Neural progenitor cell (in vitro differentiated cells): ENCODE results near the gene RNASEH2C. TPM values are rescaled to one million over a fixed set of nuclear protein-coding genes. Genes with fewer than 3 reads are reported as not detected.

ENCODE experiments used
- DNase-seq: peaks from one replicate; pipeline ENCODE4 v3.0.0-alpha.2; 2016; ENCODE audit warnings: low spot score
- H2AFZ ChIP-seq: fragments of 200-600 bp; sonication (generic); replicated peaks from 2 replicates; pipeline ENCODE4 v1.6.1; 2016; ENCODE audit warnings: antibody characterized with exemption
- H3F3A ChIP-seq: fragments of 200-600 bp; sonication (generic); 2 replicates; pipeline ENCODE4 v1.6.1; 2016; ENCODE audit warnings: antibody characterized with exemption, low read depth
- H3K27ac ChIP-seq: fragments of 200-600 bp; sonication (generic); 2 replicates; pipeline ENCODE4 v1.5.1; 2016; ENCODE audit warnings: mild to moderate bottlenecking
- H3K27me3 ChIP-seq: fragments of 200-600 bp; sonication (generic); 2 replicates; pipeline ENCODE4 v1.6.1; 2016; ENCODE audit warnings: mild to moderate bottlenecking, moderate library complexity
- H3K36me3 ChIP-seq: fragments of 200-600 bp; sonication (generic); 2 replicates; pipeline ENCODE4 v1.5.1; 2016
- H3K4me1 ChIP-seq: fragments of 200-600 bp; sonication (generic); 2 replicates; pipeline ENCODE4 v1.6.1; 2016; ENCODE audit warnings: mixed run types
- H3K4me2 ChIP-seq: fragments of 200-600 bp; sonication (generic); 2 replicates; pipeline ENCODE4 v1.6.1; 2016
- H3K4me3 ChIP-seq: fragments of 200-600 bp; sonication (generic); 2 replicates; pipeline ENCODE4 v1.5.1; 2016
- H3K79me2 ChIP-seq: fragments of 200-600 bp; sonication (generic); 2 replicates; pipeline ENCODE4 v1.6.1; 2016; ENCODE audit warnings: low read depth
- H3K9ac ChIP-seq: fragments of 200-600 bp; sonication (generic); 2 replicates; pipeline ENCODE4 v1.6.1; 2016
- H3K9me3 ChIP-seq: fragments of 200-600 bp; sonication (generic); 2 replicates; pipeline ENCODE4 v1.5.1; 2016; ENCODE audit warnings: low read depth
- H4K20me1 ChIP-seq: fragments of 200-600 bp; sonication (generic); 2 replicates; pipeline ENCODE4 v1.6.1; 2016; ENCODE audit warnings: low read depth
- H3K27ac Mint-ChIP-seq: 3 replicates; pipeline ENCODE4 v1.8.0; 2021; ENCODE audit warnings: mixed read lengths
- H3K27me3 Mint-ChIP-seq: 2 replicates; pipeline ENCODE4 v1.8.0; 2022; ENCODE audit warnings: low read depth, mild to moderate bottlenecking, inconsistent platforms, moderate library complexity, mixed read lengths; ENCODE audit not compliant: insufficient read depth
- H3K36me3 Mint-ChIP-seq: 3 replicates; pipeline ENCODE4 v1.8.0; 2021; ENCODE audit warnings: mixed read lengths
- H3K4me1 Mint-ChIP-seq: 3 replicates; pipeline ENCODE4 v1.8.0; 2021; ENCODE audit warnings: mixed read lengths
- H3K4me3 Mint-ChIP-seq: 3 replicates; pipeline ENCODE4 v1.8.0; 2021; ENCODE audit warnings: mild to moderate bottlenecking, moderate library complexity, mixed read lengths
- H3K9me3 Mint-ChIP-seq: 3 replicates; pipeline ENCODE4 v1.8.0; 2020; ENCODE audit warnings: mixed read lengths
- EZH2 ChIP-seq: fragments of 200-600 bp; sonication (generic); IDR thresholded peaks from 2 replicates; pipeline ENCODE4 v1.6.1; 2017; ENCODE audit warnings: antibody characterized with exemption, mild to moderate bottlenecking, moderate library complexity
- EZH2phosphoT487 ChIP-seq: fragments of 200-600 bp; sonication (generic); IDR thresholded peaks from 2 replicates; pipeline ENCODE4 v1.6.1; 2017; ENCODE audit warnings: antibody characterized with exemption
- total RNA-seq: library from RNA; depleted of rRNA; stranded (reverse); fragments of >200 nt; gene quantifications from 2 replicates; pipeline ENCODE4 v1.2.3, GENCODE V29; 2015; ENCODE audit warnings: low replicate concordance
- TF ChIP-seq, protein P1 (sequence below): fragments of 200-600 bp; sonication (generic); IDR thresholded peaks from 2 replicates; pipeline ENCODE4 v1.5.1; 2017; ENCODE audit warnings: antibody characterized with exemption, mild to moderate bottlenecking

RNASEH2C gene
- total RNA-seq, 1 donor from 2014 or later: 23.4 TPM

DNA sequence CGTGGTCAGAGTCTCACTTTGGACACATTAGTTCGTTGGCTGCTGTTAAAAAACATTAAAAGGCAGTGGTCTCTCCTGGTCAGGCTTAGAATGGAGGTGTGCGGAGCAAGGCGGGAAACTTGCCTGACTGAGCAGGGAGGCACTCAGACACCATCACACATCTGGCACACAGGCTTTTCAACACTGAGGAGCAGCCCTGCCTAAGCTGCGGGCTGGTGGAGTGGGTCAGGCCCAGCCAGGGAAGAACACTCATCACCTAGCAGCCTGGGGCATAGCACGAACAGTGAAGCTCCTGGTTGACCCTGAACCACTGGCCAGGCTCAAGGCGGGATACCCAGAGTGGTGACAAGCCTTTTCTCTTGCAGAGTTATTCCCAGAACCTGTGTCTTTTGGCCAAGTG, 4.3 kb downstream of the RNASEH2C start:
- peaks cover 34% of the 10 kb centered on the region for H3K4me1 Mint-ChIP-seq
- Histone ChIP-seq H3K4me2 (no peak overlapping the region), H3K36me3 (peaks cover 2% of the 10 kb centered on the region), H3K27ac (no peak overlapping the region), H3F3A (peaks cover 14% of the 10 kb centered on the region), H3K79me2 (peaks cover 31% of the 10 kb centered on the region), H3K27me3 (no peaks in the 10 kb centered on the region), H3K9ac (no peak overlapping the region), H4K20me1 (peaks cover 26% of the 10 kb centered on the region), H3K4me1 (peaks cover 12% of the 10 kb centered on the region), H2AFZ (no peak overlapping the region), H3K4me3 (no peak overlapping the region), H3K9me3 (no peaks in the 10 kb centered on the region)
- H3K36me3 Mint-ChIP-seq: peaks cover 33% of the 10 kb centered on the region
- no peak overlapping the region for H3K4me3 Mint-ChIP-seq
- H3K9me3 Mint-ChIP-seq: no peaks in the 10 kb centered on the region
- no peak overlapping the region for H3K27ac Mint-ChIP-seq
- peaks cover 10% of the 10 kb centered on the region for H3K27me3 Mint-ChIP-seq
- no peak for TF ChIP-seq EZH2phosphoT487
- DNase-seq: no peak

DNA sequence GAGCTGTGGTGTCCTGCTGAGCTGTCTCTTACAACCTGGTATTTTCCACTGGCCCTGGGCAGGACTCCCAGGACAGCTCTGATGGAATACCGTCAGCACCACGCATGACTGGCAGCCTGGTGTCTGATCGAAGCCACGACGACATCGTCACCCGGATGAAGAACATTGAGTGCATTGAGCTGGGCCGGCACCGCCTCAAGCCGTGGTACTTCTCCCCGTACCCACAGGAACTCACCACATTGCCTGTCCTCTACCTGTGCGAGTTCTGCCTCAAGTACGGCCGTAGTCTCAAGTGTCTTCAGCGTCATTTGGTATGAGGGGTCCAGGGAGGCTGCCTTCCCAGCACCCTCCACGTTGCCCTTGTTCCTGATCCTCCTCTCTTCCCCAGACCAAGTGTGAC, 6.2 kb downstream of the RNASEH2C start:
- no peaks in the 10 kb centered on the region for H3K27me3 ChIP-seq
- Mint-ChIP-seq H3K9me3 (no peaks in the 10 kb centered on the region), H3K36me3 (peaks cover 33% of the 10 kb centered on the region), H3K27ac (no peak overlapping the region), H3K4me3 (peak overlapping the region; percentile 63), H3K27me3 (peaks cover 10% of the 10 kb centered on the region), H3K4me1 (peaks cover 29% of the 10 kb centered on the region)
- H3K4me1 ChIP-seq: peaks cover 9% of the 10 kb centered on the region
- no peak overlapping the region for H3K4me2 ChIP-seq
- TF ChIP-seq EZH2phosphoT487 (no peak), EZH2 (no peak)
- TF ChIP-seq, protein P1, sequence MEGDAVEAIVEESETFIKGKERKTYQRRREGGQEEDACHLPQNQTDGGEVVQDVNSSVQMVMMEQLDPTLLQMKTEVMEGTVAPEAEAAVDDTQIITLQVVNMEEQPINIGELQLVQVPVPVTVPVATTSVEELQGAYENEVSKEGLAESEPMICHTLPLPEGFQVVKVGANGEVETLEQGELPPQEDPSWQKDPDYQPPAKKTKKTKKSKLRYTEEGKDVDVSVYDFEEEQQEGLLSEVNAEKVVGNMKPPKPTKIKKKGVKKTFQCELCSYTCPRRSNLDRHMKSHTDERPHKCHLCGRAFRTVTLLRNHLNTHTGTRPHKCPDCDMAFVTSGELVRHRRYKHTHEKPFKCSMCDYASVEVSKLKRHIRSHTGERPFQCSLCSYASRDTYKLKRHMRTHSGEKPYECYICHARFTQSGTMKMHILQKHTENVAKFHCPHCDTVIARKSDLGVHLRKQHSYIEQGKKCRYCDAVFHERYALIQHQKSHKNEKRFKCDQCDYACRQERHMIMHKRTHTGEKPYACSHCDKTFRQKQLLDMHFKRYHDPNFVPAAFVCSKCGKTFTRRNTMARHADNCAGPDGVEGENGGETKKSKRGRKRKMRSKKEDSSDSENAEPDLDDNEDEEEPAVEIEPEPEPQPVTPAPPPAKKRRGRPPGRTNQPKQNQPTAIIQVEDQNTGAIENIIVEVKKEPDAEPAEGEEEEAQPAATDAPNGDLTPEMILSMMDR: no peak
- peaks cover 2% of the 10 kb centered on the region for H3K36me3 ChIP-seq
- peaks cover 18% of the 10 kb centered on the region for H4K20me1 ChIP-seq
- DNase-seq: no peak
- H3F3A ChIP-seq: peaks cover 14% of the 10 kb centered on the region
- H3K4me3 ChIP-seq: no peak overlapping the region
- peaks cover 22% of the 10 kb centered on the region for H3K79me2 ChIP-seq
- H3K9ac ChIP-seq: no peak overlapping the region
- no peaks in the 10 kb centered on the region for H3K9me3 ChIP-seq
- no peak overlapping the region for H2AFZ ChIP-seq
- no peak overlapping the region for H3K27ac ChIP-seq

DNA sequence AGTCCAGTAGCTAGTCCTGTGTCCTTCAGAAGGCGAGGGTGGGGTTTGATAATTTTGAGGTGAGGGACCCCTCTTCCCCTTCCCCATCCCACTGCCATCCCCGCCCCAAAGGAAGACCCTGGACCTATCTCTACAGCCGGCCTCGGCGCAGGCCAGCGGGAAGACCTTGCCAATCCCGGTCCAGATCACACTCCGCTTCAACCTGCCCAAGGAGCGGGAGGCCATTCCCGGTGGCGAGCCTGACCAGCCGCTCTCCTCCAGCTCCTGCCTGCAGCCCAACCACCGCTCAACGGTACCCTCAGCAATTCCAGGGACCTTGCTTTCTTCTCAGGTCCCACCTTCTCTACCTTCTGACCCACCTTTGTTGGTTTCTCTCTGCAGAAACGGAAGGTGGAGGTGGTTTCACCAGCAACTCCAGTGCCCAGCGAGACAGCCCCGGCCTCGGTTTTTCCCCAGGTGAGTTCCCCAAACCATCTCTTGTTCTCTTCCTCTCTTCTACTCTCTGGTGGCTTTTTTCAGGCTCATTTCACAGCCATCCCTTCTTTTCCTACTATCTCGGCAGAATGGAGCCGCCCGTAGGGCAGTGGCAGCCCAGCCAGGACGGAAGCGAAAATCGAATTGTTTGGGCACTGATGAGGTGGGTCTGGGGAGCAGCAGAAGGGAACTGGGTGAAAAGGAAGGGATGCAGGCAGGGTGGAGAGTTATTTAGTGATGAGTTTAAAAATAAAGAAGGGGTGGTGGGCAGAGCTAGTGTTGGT, 7.2 kb downstream of the RNASEH2C start:
- Histone ChIP-seq H4K20me1 (peaks cover 8% of the 10 kb centered on the region), H3K27me3 (no peaks in the 10 kb centered on the region), H2AFZ (no peak overlapping the region), H3K4me3 (peak overlapping the region; percentile 63), H3K4me2 (peak overlapping the region; percentile 80), H3K36me3 (peaks cover 2% of the 10 kb centered on the region), H3K27ac (no peak overlapping the region), H3K4me1 (peaks cover 4% of the 10 kb centered on the region), H3F3A (peaks cover 14% of the 10 kb centered on the region), H3K79me2 (peaks cover 12% of the 10 kb centered on the region), H3K9me3 (no peaks in the 10 kb centered on the region), H3K9ac (no peak overlapping the region)
- Mint-ChIP-seq H3K9me3 (no peaks in the 10 kb centered on the region), H3K36me3 (peaks cover 29% of the 10 kb centered on the region), H3K4me3 (peak overlapping the region; percentile 96), H3K27ac (no peak overlapping the region), H3K27me3 (peaks cover 11% of the 10 kb centered on the region), H3K4me1 (peaks cover 18% of the 10 kb centered on the region)
- TF ChIP-seq EZH2phosphoT487: no peak
- TF ChIP-seq, protein P1: no peak
- TF ChIP-seq EZH2: no peak
- DNase-seq: no peak

DNA sequence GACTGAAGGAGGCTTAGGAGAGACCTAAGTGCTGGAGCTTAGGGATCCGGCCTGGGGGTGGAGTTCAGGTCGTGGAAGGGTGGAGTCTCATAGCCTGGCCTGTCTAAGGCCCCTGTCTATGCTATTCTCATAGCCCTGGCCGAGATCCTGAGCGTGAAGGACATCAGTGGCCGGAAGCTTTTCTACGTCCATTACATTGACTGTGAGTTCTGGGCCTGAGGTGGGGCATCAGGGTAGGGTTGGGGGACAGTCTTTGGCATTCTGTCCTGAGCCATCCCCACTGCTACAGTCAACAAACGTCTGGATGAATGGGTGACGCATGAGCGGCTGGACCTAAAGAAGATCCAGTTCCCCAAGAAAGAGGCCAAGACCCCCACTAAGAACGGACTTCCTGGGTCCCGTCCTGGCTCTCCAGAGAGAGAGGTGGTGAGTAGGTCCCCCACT, 7.9 kb downstream of the RNASEH2C start:
- Mint-ChIP-seq H3K9me3 (peaks cover under 1% of the 10 kb centered on the region), H3K27me3 (peaks cover 14% of the 10 kb centered on the region), H3K36me3 (peaks cover 29% of the 10 kb centered on the region), H3K4me1 (peaks cover 17% of the 10 kb centered on the region), H3K27ac (peak overlapping the region; percentile 98), H3K4me3 (peak overlapping the region; percentile 96)
- H3K9me3 ChIP-seq: no peaks in the 10 kb centered on the region
- H4K20me1 ChIP-seq: peaks cover 6% of the 10 kb centered on the region
- peaks cover 2% of the 10 kb centered on the region for H3K27me3 ChIP-seq
- peaks cover 4% of the 10 kb centered on the region for H3K4me1 ChIP-seq
- peaks cover 2% of the 10 kb centered on the region for H3K36me3 ChIP-seq
- peak overlapping the region; percentile 63 for H3K4me3 ChIP-seq
- TF ChIP-seq EZH2: no peak
- TF ChIP-seq, protein P1: no peak
- no peak for TF ChIP-seq EZH2phosphoT487
- DNase-seq: no peak
- no peak overlapping the region for H2AFZ ChIP-seq
- no peak overlapping the region for H3K27ac ChIP-seq
- peaks cover 14% of the 10 kb centered on the region for H3F3A ChIP-seq
- H3K79me2 ChIP-seq: peaks cover 12% of the 10 kb centered on the region
- H3K4me2 ChIP-seq: peak overlapping the region; percentile 80
- peak overlapping the region; percentile 8 for H3K9ac ChIP-seq
